Retinal pigment epithelial cell (primary cell): ENCODE results near the gene SNRPA.

Experiments used
- DNase-seq: peaks from one replicate; pipeline ENCODE4 v3.0.0-alpha.2; 2010; ENCODE audit warnings: low read depth
- H3K4me3 ChIP-seq: 2 replicates; pipeline ENCODE4 v1.5.1; 2011; ENCODE audit warnings: mild to moderate bottlenecking, low read length, control low read depth, moderate library complexity
- CTCF ChIP-seq: conservative IDR thresholded peaks from 2 replicates; pipeline ENCODE4 v1.5.1; 2011; ENCODE audit warnings: low read depth, low read length, control low read depth, inconsistent platforms

The SNRPA gene

GRCh38 chr19:40716482-40717324 is 34.3 kb upstream of the SNRPA start, which contains the start of the genes COQ8B and ITPKC:
TSS of gene COQ8B (minus strand) at chr19:40716886. CDS start at chr19:40714632, 2,254 bp downstream.
TSS of gene ITPKC (plus strand) at chr19:40717112. CDS start at chr19:40717136, 24 bp downstream.
- TF ChIP-seq CTCF = no peak
- DNase-seq = peak; percentile 87
- peak within 1 kb of the TSS; percentile 65 for H3K4me3 ChIP-seq

- no peak for DNase-seq
- TF ChIP-seq CTCF = no peak
- H3K4me3 ChIP-seq = peak overlapping the region; percentile 65
Observed at GRCh38 chr19:40717325-40717879, 33.6 kb upstream of the SNRPA start.

GRCh38 chr19:40717880-40718773 is 32.9 kb upstream of the SNRPA start:
- TF ChIP-seq CTCF = no peak
- peak overlapping the region; percentile 65 for H3K4me3 ChIP-seq
- no peak for DNase-seq

- no peak for DNase-seq
- H3K4me3 ChIP-seq = peak overlapping the region; percentile 65
Observed at GRCh38 chr19:40718774-40719391, 32.1 kb upstream of the SNRPA start.

GRCh38 chr19:40719414-40719894 is 31.5 kb upstream of the SNRPA start:
- peak overlapping the region; percentile 65 for H3K4me3 ChIP-seq
- TF ChIP-seq CTCF = no peak
- DNase-seq = no peak

More at GRCh38 chr19:40718774-40719391, 32.1 kb upstream of the SNRPA start:
- TF ChIP-seq CTCF = no peak

GRCh38 chr19:40721140-40721486 is 29.9 kb upstream of the SNRPA start:
- no peak overlapping the region for H3K4me3 ChIP-seq
- no peak for DNase-seq
- TF ChIP-seq CTCF = no peak
